Spleen (tissue), 7 donors: Measurements from ENCODE around the gene KCNAB2.

Experiments
- CTCF ChIP-seq, 11 experiments: fragments of 200-600 bp in 7 of 11; fragments of 450-650 bp in 4 of 11; sonication (generic) in 4 of 11; IDR thresholded peaks in 8 of 11; conservative IDR thresholded peaks in 3 of 11; 1 replicate in 7 of 11; 2 replicates in 4 of 11; pipeline versions ENCODE4 v1.4.0 to v1.8.0; 2016 to 2021; ENCODE audit warnings: antibody characterized with exemption in 11 of 11, inconsistent platforms in 4 of 11, mild to moderate bottlenecking in 1 of 11
- POLR2A ChIP-seq, 3 donors: fragments of 450-650 bp; IDR thresholded peaks; one replicate each; pipeline ENCODE4 v1.5.1; 2017; ENCODE audit warnings: antibody characterized with exemption in 3 of 3, mild to moderate bottlenecking in 1 of 3
- POLR2AphosphoS5 ChIP-seq, 3 donors: sonication (generic); formaldehyde crosslinking; IDR thresholded peaks; one replicate each; pipeline ENCODE4 v1.5.1; 2017; ENCODE audit warnings: antibody characterized with exemption in 3 of 3
- donor health status: DM: no; HTN: no; CAD: no; lungs with moderate emphysema.
- donor health status: DM: no; HTN: no; CAD: no.
- donor health status: DM: no; HTN: no; CAD: no.

GRCh38 chr1:6084781-6085495, 39.2 kb downstream of the KCNAB2 start:
- TF ChIP-seq CTCF (IDR thresholded peaks at IDR 0.05 in 8 of 11, conservative IDR thresholded peaks at IDR 0.05 in 3 of 11) (no peak), POLR2A (IDR thresholded peaks at IDR 0.05) (no peak), POLR2AphosphoS5 (IDR thresholded peaks at IDR 0.05) (no peak)
